K562 (cell line): ENCODE data around the gene BCL2L13. TPM values are rescaled to one million over a fixed set of nuclear protein-coding genes. Genes with fewer than 3 reads are reported as not detected.

Experiments used
- ATAC-seq: fragments of 200-7000 bp; cut with Tn5 transposase; 3 replicates; pipeline ENCODE4 v1.9.1; 2020; ENCODE audit warnings: moderate library complexity
- BruUV-seq: library from RNA; stranded (reverse); fragments of 400-500 nt; replicated peaks from 2 replicates; lab custom pipeline; 2021; lab: Mats Ljungman, UMichigan
- CTCF ChIA-PET: fragments of 300-600 bp; formaldehyde crosslinking; extraction: SDS; loops from one replicate; lab custom pipeline; 2021; ENCODE audit warnings: low intra/inter-chr PET ratio; lab: Yijun Ruan, JAX
- POLR2A ChIA-PET: fragments of 300-600, 350-650 bp; sonication (Branson Sonifier 250); formaldehyde crosslinking; extraction: SDS; loops from one replicate; lab custom pipeline; 2021; ENCODE audit warnings: antibody characterized with exemption, inconsistent platforms; lab: Yijun Ruan, JAX
- DNase-seq, 4 experiments: peaks; one replicate each; pipeline versions ENCODE4 v3.0.0 to v3.0.0-alpha.2; 2011 to 2018; ENCODE audit warnings: low spot score in 3 of 4, mixed read lengths in 3 of 4; ENCODE audit errors: extremely low read depth in 1 of 4
- FAIRE-seq: peaks from 2 replicates; lab custom pipeline; 2011; peaks lifted over from hg19 to GRCh38; lab: Jason Lieb, UNC
- H2AFZ ChIP-seq: 2 replicates; pipeline ENCODE4 v1.6.0; 2011; ENCODE audit warnings: low read depth, low read length, control low read depth, inconsistent platforms
- H3K27ac ChIP-seq: fragments of 200-600 bp; 3 replicates; pipeline ENCODE4 v1.8.0; 2011; ENCODE audit warnings: low read depth, mild to moderate bottlenecking, control low read depth, inconsistent platforms, low read length, moderate library complexity, mixed read lengths; ENCODE audit errors: extremely low read depth
- H3K27me3 ChIP-seq, 2 experiments: fragments of 300-600 bp in 1 of 2; 2 replicates in 1 of 2; 3 replicates in 1 of 2; pipeline versions ENCODE4 v1.6.0 to v1.8.0; 2011; ENCODE audit warnings: inconsistent platforms in 2 of 2, low read length in 2 of 2, mild to moderate bottlenecking in 1 of 2, mixed read lengths in 1 of 2, moderate library complexity in 1 of 2; ENCODE audit not compliant: control insufficient read depth in 2 of 2, insufficient read depth in 2 of 2
- H3K36me3 ChIP-seq: fragments of 300-600 bp; 3 replicates; pipeline ENCODE4 v1.8.0; 2011; ENCODE audit warnings: mild to moderate bottlenecking, low read length, inconsistent platforms; ENCODE audit not compliant: control insufficient read depth, insufficient read depth
- H3K4me1 ChIP-seq, 2 experiments: fragments of 200-600 bp in 1 of 2; replicated peaks in 1 of 2; 2 replicates in 1 of 2; 3 replicates in 1 of 2; pipeline versions ENCODE4 v1.5.1 to v1.8.0; 2011; ENCODE audit warnings: inconsistent platforms in 2 of 2, low read length in 2 of 2, mild to moderate bottlenecking in 1 of 2, mixed read lengths in 1 of 2, moderate library complexity in 1 of 2; ENCODE audit not compliant: control insufficient read depth in 2 of 2, insufficient read depth in 2 of 2
- H3K4me2 ChIP-seq: 2 replicates; pipeline ENCODE4 v1.6.1; 2011; ENCODE audit warnings: low read length, control low read depth, inconsistent platforms, mixed read lengths; ENCODE audit not compliant: insufficient read depth
- H3K4me3 ChIP-seq: fragments of 200-600 bp; sonication (generic), shearing (Covaris generic); 2 replicates; pipeline ENCODE4 v1.5.1; 2016; ENCODE audit warnings: control low read depth, inconsistent platforms
- H3K79me2 ChIP-seq: fragments of 200-600 bp; 3 replicates; pipeline ENCODE4 v1.8.0; 2011; ENCODE audit warnings: low read length, inconsistent platforms; ENCODE audit not compliant: control insufficient read depth, insufficient read depth
- H3K9ac ChIP-seq, 2 experiments: 2 replicates each; pipeline versions ENCODE4 v1.6.0 to v1.6.1; 2011; ENCODE audit warnings: low read depth in 2 of 2, low read length in 2 of 2, control low read depth in 1 of 2, inconsistent platforms in 1 of 2, mild to moderate bottlenecking in 1 of 2, mixed read lengths in 1 of 2; ENCODE audit not compliant: insufficient read depth in 1 of 2
- H3K9me1 ChIP-seq: one replicate; pipeline ENCODE4 v1.6.0; 2011; ENCODE audit warnings: inconsistent platforms, mild to moderate bottlenecking, low read length, moderate library complexity; ENCODE audit not compliant: control insufficient read depth, insufficient read depth
- H3K9me3 ChIP-seq: replicated peaks from 2 replicates; pipeline ENCODE4 v1.5.1; 2011; ENCODE audit warnings: low read depth, low read length, inconsistent platforms; ENCODE audit not compliant: control insufficient read depth, insufficient read depth
- H4K20me1 ChIP-seq: replicated peaks from 2 replicates; pipeline ENCODE4 v1.6.1; 2011; ENCODE audit warnings: low read length, inconsistent platforms, mixed read lengths; ENCODE audit not compliant: control insufficient read depth, insufficient read depth
- C11orf30 ChIP-seq: fragments of 450-650 bp; IDR thresholded peaks from 2 replicates; pipeline ENCODE4 v1.6.1; 2016; ENCODE audit warnings: low read depth, mild to moderate bottlenecking
- CBX5 ChIP-seq: IDR thresholded peaks from 2 replicates; pipeline ENCODE4 v1.6.1; 2014; ENCODE audit warnings: low read depth, borderline replicate concordance
- CHD1 ChIP-seq: fragments of 200-600 bp; sonication (generic); IDR thresholded peaks from one replicate; pipeline ENCODE4 v1.6.1; 2012; ENCODE audit warnings: mild to moderate bottlenecking, moderate library complexity, low read length, inconsistent platforms
- ETV6 ChIP-seq, 3 experiments: fragments of 150-350 bp in 1 of 3; sonication (generic) in 1 of 3; formaldehyde crosslinking in 1 of 3; IDR thresholded peaks; 2 replicates each; pipeline versions ENCODE4 v1.6.1 to v1.8.0; 2014 to 2022; ENCODE audit warnings: borderline replicate concordance in 2 of 3, low read depth in 2 of 3, antibody characterized with exemption in 1 of 3, low read length in 1 of 3, mild to moderate bottlenecking in 1 of 3, missing genetic modification reagents in 1 of 3
- EZH2 ChIP-seq: IDR thresholded peaks from 2 replicates; pipeline ENCODE4 v1.6.1; 2012; ENCODE audit warnings: low read depth, mild to moderate bottlenecking, inconsistent platforms, low read length, borderline replicate concordance
- FOXJ3 ChIP-seq: sonication (generic); formaldehyde crosslinking; IDR thresholded peaks from 2 replicates; pipeline ENCODE4 v1.4.0; 2020; ENCODE audit warnings: mild to moderate bottlenecking, missing genetic modification reagents
- NR1H2 ChIP-seq: sonication (generic); formaldehyde crosslinking; IDR thresholded peaks from 2 replicates; pipeline ENCODE4 v1.4.0; 2020; ENCODE audit warnings: mild to moderate bottlenecking, missing genetic modification reagents
- RBM22 ChIP-seq: fragments of 200-400 bp; formaldehyde crosslinking; IDR thresholded peaks from 2 replicates; pipeline ENCODE4 v1.6.1; 2018; ENCODE audit warnings: low read length, low read depth; ENCODE audit not compliant: poor library complexity, severe bottlenecking
- RFX5 ChIP-seq: IDR thresholded peaks from 2 replicates; pipeline ENCODE4 v1.6.1; 2011; ENCODE audit warnings: low read depth, mild to moderate bottlenecking, improper control_type of control experiment, low read length
- TEAD1 ChIP-seq, 2 experiments: fragments of 450-650 bp in 1 of 2; sonication (generic) in 1 of 2; formaldehyde crosslinking; IDR thresholded peaks; 2 replicates each; pipeline versions ENCODE4 v1.4.0 to v1.8.0; 2020 to 2022; ENCODE audit warnings: mild to moderate bottlenecking in 2 of 2, missing genetic modification reagents in 1 of 2
- ZNF197 ChIP-seq: fragments of 200-800 bp; sonication (Bioruptor generic); IDR thresholded peaks from 2 replicates; pipeline ENCODE4 v1.6.1; 2016; ENCODE audit warnings: low read depth, missing genetic modification characterization, missing compliant biosample characterization
- ZNF217 ChIP-seq: sonication (generic); formaldehyde crosslinking; IDR thresholded peaks from 2 replicates; pipeline ENCODE4 v1.8.0; 2022; ENCODE audit warnings: mild to moderate bottlenecking, missing genetic modification reagents
- ZNF316 ChIP-seq: fragments of 450-650 bp; IDR thresholded peaks from 2 replicates; pipeline ENCODE4 v1.6.1; 2016
- WGBS: fragments of 100-300 bp; shearing (Covaris generic); methylation state at CpG from one replicate; pipeline ENCODE4 v1.1.6; 2016; ENCODE audit warnings: low coverage, mixed read lengths; ENCODE audit not compliant: insufficient coverage; ENCODE audit errors: missing lambda C conversion rate; 5-methylcytosine and 5-hydroxymethylcytosine counted together
- in situ Hi-C: fragments of 300-500 bp; cut with MboI; formaldehyde crosslinking; loops from 4 replicates; pipeline ENCODE4 v1.15.0; 2018; ENCODE audit warnings: inconsistent platforms, mixed read lengths
- intact Hi-C: fragments of 100-400 bp; cut with micrococcal nuclease; formaldehyde crosslinking; loops from 2 replicates; pipeline ENCODE4 v1.14.2; 2022
- polyA plus RNA-seq, 8 experiments: library from polyadenylated mRNA; depleted of rRNA in 4 of 8; stranded (reverse) in 5 of 8; unstranded in 3 of 8; fragments of >200 nt; fragmentation: Nextera tagmentation in 2 of 8; fragmentation: Illumina TruSeq in 1 of 8; extraction: Ambion mirVana in 2 of 8; extraction: Trizol in 1 of 8; gene quantifications; 2 replicates each; pipeline versions ENCODE4 v1.2.1 to v1.2.3, GENCODE V29; 2011 to 2014; ENCODE audit warnings: inconsistent platforms in 1 of 8, missing spikeins in 1 of 8
- total RNA-seq, 7 experiments: library from RNA; depleted of rRNA in 6 of 7; stranded (reverse); fragments of >200 nt in 6 of 7; fragmentation: Illumina TruSeq in 2 of 7; extraction: Trizol in 2 of 7; gene quantifications; 2 replicates each; pipeline versions ENCODE4 v1.2.1 to v1.2.3, GENCODE V29; 2011 to 2021; ENCODE audit warnings: low replicate concordance in 1 of 7
- TF ChIP-seq, protein P1 (sequence below): IDR thresholded peaks from 3 replicates; pipeline ENCODE4 v1.6.1; 2011; ENCODE audit warnings: borderline replicate concordance, mild to moderate bottlenecking; ENCODE audit not compliant: insufficient read length, insufficient read depth
- TF ChIP-seq, protein P2 (sequence below), 2 experiments: fragments of 450-650 bp in 1 of 2; sonication (generic) in 1 of 2; formaldehyde crosslinking; conservative IDR thresholded peaks; 2 replicates each; pipeline versions ENCODE4 v1.4.0 to v1.8.1; 2020 to 2022; ENCODE audit warnings: mild to moderate bottlenecking in 1 of 2, missing genetic modification reagents in 1 of 2

Gene BCL2L13
- total and polyA plus RNA-seq, 9 of the 15 experiments (the other 6 are each of a cell fraction or from before 2014, with no cell fraction given), result 41.5 to 63.4 (median 56.5) TPM

DNA sequence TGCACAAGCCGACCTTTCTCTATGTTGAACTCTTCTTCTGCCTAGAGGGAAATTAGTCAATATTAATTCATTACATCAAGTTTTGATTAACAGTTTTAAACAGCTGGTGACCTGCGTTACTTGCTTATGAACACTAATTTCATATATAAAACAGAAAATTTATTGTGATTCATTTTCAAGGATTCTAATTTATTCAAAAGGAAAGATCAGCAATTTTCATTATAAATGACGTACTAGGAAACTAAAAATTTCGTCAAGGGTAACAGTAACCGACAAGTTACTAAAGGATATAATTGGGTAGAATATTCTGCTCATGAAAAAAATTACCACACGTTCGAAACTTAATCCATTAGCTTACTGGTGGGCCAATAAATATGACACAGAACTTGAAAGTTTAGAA lies 25.3 kb upstream of the BCL2L13 start:
- H3K9me1 ChIP-seq, result no peaks in the 10 kb centered on the region
- ChIA-PET POLR2A (no interaction called here), CTCF (no interaction called here)
- H3K9me3 ChIP-seq, result no peaks in the 10 kb centered on the region
- 88% methylated on average over 7 of the region's 7 CpGs for WGBS
- intact Hi-C loops (no loop called here), in situ Hi-C loops (no loop called here)
- DNase-seq (no peak), ATAC-seq (no peak), FAIRE-seq (no peak)
- peak; percentile 50 for TF ChIP-seq C11orf30
- no peak for TF ChIP-seq ZNF197
- TF ChIP-seq FOXJ3, result no peak
- TF ChIP-seq, protein P1, sequence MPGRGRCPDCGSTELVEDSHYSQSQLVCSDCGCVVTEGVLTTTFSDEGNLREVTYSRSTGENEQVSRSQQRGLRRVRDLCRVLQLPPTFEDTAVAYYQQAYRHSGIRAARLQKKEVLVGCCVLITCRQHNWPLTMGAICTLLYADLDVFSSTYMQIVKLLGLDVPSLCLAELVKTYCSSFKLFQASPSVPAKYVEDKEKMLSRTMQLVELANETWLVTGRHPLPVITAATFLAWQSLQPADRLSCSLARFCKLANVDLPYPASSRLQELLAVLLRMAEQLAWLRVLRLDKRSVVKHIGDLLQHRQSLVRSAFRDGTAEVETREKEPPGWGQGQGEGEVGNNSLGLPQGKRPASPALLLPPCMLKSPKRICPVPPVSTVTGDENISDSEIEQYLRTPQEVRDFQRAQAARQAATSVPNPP, result no peak
- TF ChIP-seq ZNF316, result peak; percentile 76
- H3K79me2 ChIP-seq, result 0 out of 3 replicates have a peak, but pooled peaks cover 2% of the 10 kb centered on the region
- H3K36me3 ChIP-seq, result peaks cover 69% of the 10 kb centered on the region
- no peak overlapping the region for H3K4me2 ChIP-seq
- H3K27me3 ChIP-seq, result no peaks in the 10 kb centered on the region
- no peaks in the 10 kb centered on the region for H4K20me1 ChIP-seq
- H3K4me1 ChIP-seq, result no peaks in the 10 kb centered on the region
- H2AFZ ChIP-seq, result no peak overlapping the region
- H3K4me3 ChIP-seq, result no peak overlapping the region
- no peak overlapping the region for H3K27ac ChIP-seq
- no TSS peak for BruUV-seq
- no peak overlapping the region for H3K9ac ChIP-seq

DNA sequence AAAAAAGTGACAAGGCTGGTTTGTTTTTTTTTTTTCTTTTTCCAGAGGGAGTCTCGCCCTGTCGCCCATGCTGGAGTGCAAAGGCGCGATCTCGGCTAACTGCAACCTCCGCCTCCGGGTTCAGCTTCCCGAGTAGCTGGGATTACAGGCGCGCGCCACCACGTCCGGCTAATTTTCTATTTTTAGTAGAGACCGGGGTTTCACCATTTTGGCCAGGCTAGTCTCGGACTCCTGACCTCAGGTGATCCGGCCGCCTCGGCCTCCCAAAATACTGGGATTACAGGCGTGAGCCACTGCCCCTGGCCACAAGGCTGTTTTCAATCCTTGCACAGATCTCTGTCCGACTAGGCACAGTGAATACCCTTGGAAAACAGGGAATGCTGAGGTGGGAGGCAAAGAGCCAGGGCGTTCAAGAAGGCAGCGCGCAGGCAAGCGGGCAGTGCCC lies 10.6 kb upstream of the BCL2L13 start:
- FAIRE-seq (no peak), ATAC-seq (no peak), DNase-seq (no peak)
- Histone ChIP-seq H3K36me3 (peaks cover 33% of the 10 kb centered on the region), H3K9me3 (no peaks in the 10 kb centered on the region), H3K27ac (peak overlapping the region; percentile 87), H2AFZ (peak overlapping the region; percentile 80), H3K27me3 (no peaks in the 10 kb centered on the region), H3K4me3 (peak overlapping the region; percentile 80), H3K9me1 (no peaks in the 10 kb centered on the region), H3K79me2 (peaks cover 63% of the 10 kb centered on the region), H3K4me1 (peaks cover 17 to 19% of the 10 kb centered on the region in 2 experiments), H4K20me1 (no peaks in the 10 kb centered on the region), H3K9ac (peak overlapping the region; percentile 95 to 99), H3K4me2 (peak overlapping the region; percentile 97)
- ChIA-PET CTCF (no interaction called here), POLR2A (no interaction called here)
- intact Hi-C loops (no loop called here), in situ Hi-C loops (no loop called here)
- TSS peak; percentile 89 for BruUV-seq
- WGBS, result 2% methylated on average over 23 of the region's 24 CpGs
- TF ChIP-seq EZH2, result no peak
- TF ChIP-seq ZNF217 (CRISPR knock-in tag), result no peak
- TF ChIP-seq RBM22, result no peak
- no peak for TF ChIP-seq RFX5
- no peak for TF ChIP-seq ETV6 (IDR thresholded peaks at IDR 0.05; ENCODE audit: borderline replicate concordance in 1 of 2, low read depth in 2 of 2, low read length in 1 of 2)
- 0 out of 2 replicates have a peak, but pooled peaks have one; percentile 34 for TF ChIP-seq ETV6 (CRISPR knock-in tag; IDR thresholded peaks at IDR 0.05; ENCODE audit: borderline replicate concordance)
- TF ChIP-seq TEAD1 (CRISPR knock-in tag; IDR thresholded peaks at IDR 0.05), result 0 out of 4 replicates have a peak, but pooled peaks of 1 of the 2 experiments have one; percentile 65
- peak; percentile 92 for TF ChIP-seq CHD1
- TF ChIP-seq, protein P2, sequence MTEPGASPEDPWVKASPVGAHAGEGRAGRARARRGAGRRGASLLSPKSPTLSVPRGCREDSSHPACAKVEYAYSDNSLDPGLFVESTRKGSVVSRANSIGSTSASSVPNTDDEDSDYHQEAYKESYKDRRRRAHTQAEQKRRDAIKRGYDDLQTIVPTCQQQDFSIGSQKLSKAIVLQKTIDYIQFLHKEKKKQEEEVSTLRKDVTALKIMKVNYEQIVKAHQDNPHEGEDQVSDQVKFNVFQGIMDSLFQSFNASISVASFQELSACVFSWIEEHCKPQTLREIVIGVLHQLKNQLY (CRISPR knock-in tag; conservative IDR thresholded peaks at IDR 0.05), result 0 out of 4 replicates have a peak, but pooled peaks of 1 of the 2 experiments have one; percentile 18
- TF ChIP-seq NR1H2 (CRISPR knock-in tag), result peak; percentile 68; the same call in 1 of the 2 replicates
- no peak for TF ChIP-seq CBX5
